Retinal pigment epithelial cell (primary cell): ENCODE results near the gene GSS.

Source experiments
- DNase-seq: peaks from one replicate; pipeline ENCODE4 v3.0.0-alpha.2; 2010; ENCODE audit warnings: low read depth
- H3K4me3 ChIP-seq: 2 replicates; pipeline ENCODE4 v1.5.1; 2011; ENCODE audit warnings: mild to moderate bottlenecking, low read length, control low read depth, moderate library complexity
- CTCF ChIP-seq: conservative IDR thresholded peaks from 2 replicates; pipeline ENCODE4 v1.5.1; 2011; ENCODE audit warnings: low read depth, low read length, control low read depth, inconsistent platforms

Gene GSS

GRCh38 chr20:34946661-34947060 is 8.9 kb downstream of the GSS start:
- no peak overlapping the region for H3K4me3 ChIP-seq
- TF ChIP-seq CTCF, result no peak
- DNase-seq, result no peak

- H3K4me3 ChIP-seq, result no peak overlapping the region
- no peak for TF ChIP-seq CTCF
- no peak for DNase-seq
Measured at GRCh38 chr20:34945315-34946077, 10.1 kb downstream of the GSS start.

GRCh38 chr20:34943808-34944567 is 11.6 kb downstream of the GSS start:
- no peak for DNase-seq
- no peak for TF ChIP-seq CTCF
- no peak overlapping the region for H3K4me3 ChIP-seq

- no peak for TF ChIP-seq CTCF
- no peak overlapping the region for H3K4me3 ChIP-seq
- no peak for DNase-seq
Measured at GRCh38 chr20:34942301-34942700, 13.3 kb downstream of the GSS start.

GRCh38 chr20:34941226-34941625 is 14.4 kb downstream of the GSS start:
- H3K4me3 ChIP-seq, result no peak overlapping the region
- no peak for TF ChIP-seq CTCF
- DNase-seq, result no peak

- no peak for TF ChIP-seq CTCF
- DNase-seq, result no peak
- H3K4me3 ChIP-seq, result no peak overlapping the region
Measured at GRCh38 chr20:34940081-34940481, 15.5 kb downstream of the GSS start.
